CMK (cell line): ENCODE data around the gene AGAP1.

ENCODE experiments used
- DNase-seq: peaks from one replicate; pipeline ENCODE4 v3.0.0-alpha.2; 2010; ENCODE audit warnings: low read depth

Gene AGAP1

GRCh38 chr2:235508371-235509160 is 14.7 kb downstream of the AGAP1 start:
- no peak for DNase-seq

GRCh38 chr2:235510318-235510717 is 16.5 kb downstream of the AGAP1 start:
- no peak for DNase-seq

GRCh38 chr2:235511187-235511661 is 17.4 kb downstream of the AGAP1 start:
- no peak for DNase-seq

GRCh38 chr2:235511751-235512698 is 18.2 kb downstream of the AGAP1 start:
- DNase-seq, result no peak

- no peak for DNase-seq
Observed at GRCh38 chr2:235512699-235513053, 18.8 kb downstream of the AGAP1 start.

GRCh38 chr2:235513984-235514626 is 20.3 kb downstream of the AGAP1 start:
- DNase-seq, result no peak

- no peak for DNase-seq
Observed at GRCh38 chr2:235514627-235515363, 21.0 kb downstream of the AGAP1 start.

- DNase-seq, result no peak
Observed at GRCh38 chr2:235515364-235515742, 21.5 kb downstream of the AGAP1 start.

- DNase-seq, result no peak
Observed at GRCh38 chr2:235515821-235516220, 22.0 kb downstream of the AGAP1 start.

GRCh38 chr2:235516257-235516656 is 22.4 kb downstream of the AGAP1 start:
- no peak for DNase-seq

GRCh38 chr2:235518322-235519090 is 24.7 kb downstream of the AGAP1 start:
- no peak for DNase-seq

GRCh38 chr2:235520787-235521186 is 26.9 kb downstream of the AGAP1 start:
- DNase-seq, result no peak

GRCh38 chr2:235521844-235522243 is 28.0 kb downstream of the AGAP1 start:
- no peak for DNase-seq

- DNase-seq, result peak; percentile 14
Observed at GRCh38 chr2:235523021-235523420, 29.2 kb downstream of the AGAP1 start.

- no peak for DNase-seq
Observed at GRCh38 chr2:235523486-235524150, 29.8 kb downstream of the AGAP1 start.

- no peak for DNase-seq
Observed at GRCh38 chr2:235526166-235526565, 32.3 kb downstream of the AGAP1 start.

- DNase-seq, result no peak
Observed at GRCh38 chr2:235527806-235528469, 34.1 kb downstream of the AGAP1 start.

GRCh38 chr2:235529621-235530020 is 35.8 kb downstream of the AGAP1 start:
- DNase-seq, result no peak

- no peak for DNase-seq
Observed at GRCh38 chr2:235530735-235531134, 36.9 kb downstream of the AGAP1 start.

- DNase-seq, result no peak
Observed at GRCh38 chr2:235532307-235532706, 38.5 kb downstream of the AGAP1 start.
